Left ventricle myocardium superior (tissue), 1 donor: ENCODE data around the gene TLE6. TPM values are rescaled to one million over a fixed set of nuclear protein-coding genes. Genes with fewer than 3 reads are reported as not detected.
"Not testable (repeated sequence)": the region's sequence is repeated elsewhere in the genome, so short reads cannot be mapped to it uniquely, and the experiment has no call there.

Experiments used
- ATAC-seq: fragments of 200-7000 bp; cut with Tn5 transposase; one replicate; pipeline ENCODE4 v1.9.1; 2020; ENCODE audit warnings: mild to moderate bottlenecking, moderate library complexity
- DNase-seq: peaks from one replicate; pipeline ENCODE4 v3.0.0-alpha.2; 2020
- intact Hi-C: fragments of 100-400 bp; cut with micrococcal nuclease; formaldehyde crosslinking; loops from one replicate; pipeline ENCODE4 v1.11.0; 2022
- total RNA-seq: library from RNA; stranded (reverse); fragmentation: NEBNext Ultra II Directional; extraction: Animal tissue kit (Norgen Biotek cat#: 25700); gene quantifications from one replicate; pipeline ENCODE4 v1.2.1, GENCODE V29; 2021
- donor health status: DM: no; HTN: yes; CAD: no; lungs with severe emphysema.

TLE6 gene
- total RNA-seq, 1 donor from 2014 or later, result 0.30 TPM

DNA sequence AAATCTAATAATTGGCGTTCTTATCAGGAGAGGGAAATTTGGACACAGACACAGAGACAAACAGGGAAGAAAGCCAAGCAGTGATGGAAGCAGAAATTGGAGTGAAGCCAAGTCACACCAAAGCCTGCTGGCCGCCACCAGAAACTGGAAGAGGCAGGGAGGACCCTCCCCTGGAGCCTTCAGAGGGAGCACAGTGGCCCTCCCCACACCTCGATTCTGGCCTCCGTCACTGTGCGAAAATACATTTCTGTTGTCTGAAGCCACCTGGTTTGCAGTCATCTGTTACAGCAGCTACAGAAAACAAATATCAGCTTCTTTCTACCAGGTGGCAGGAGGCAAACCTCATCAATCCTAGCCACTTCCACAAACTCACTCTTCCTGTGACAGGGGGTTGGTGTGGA, 8.3 kb upstream of the TLE6 start:
- intact Hi-C loops, result no loop called here
- ATAC-seq, result peak; percentile 64
- DNase-seq, result peak; percentile 71

DNA sequence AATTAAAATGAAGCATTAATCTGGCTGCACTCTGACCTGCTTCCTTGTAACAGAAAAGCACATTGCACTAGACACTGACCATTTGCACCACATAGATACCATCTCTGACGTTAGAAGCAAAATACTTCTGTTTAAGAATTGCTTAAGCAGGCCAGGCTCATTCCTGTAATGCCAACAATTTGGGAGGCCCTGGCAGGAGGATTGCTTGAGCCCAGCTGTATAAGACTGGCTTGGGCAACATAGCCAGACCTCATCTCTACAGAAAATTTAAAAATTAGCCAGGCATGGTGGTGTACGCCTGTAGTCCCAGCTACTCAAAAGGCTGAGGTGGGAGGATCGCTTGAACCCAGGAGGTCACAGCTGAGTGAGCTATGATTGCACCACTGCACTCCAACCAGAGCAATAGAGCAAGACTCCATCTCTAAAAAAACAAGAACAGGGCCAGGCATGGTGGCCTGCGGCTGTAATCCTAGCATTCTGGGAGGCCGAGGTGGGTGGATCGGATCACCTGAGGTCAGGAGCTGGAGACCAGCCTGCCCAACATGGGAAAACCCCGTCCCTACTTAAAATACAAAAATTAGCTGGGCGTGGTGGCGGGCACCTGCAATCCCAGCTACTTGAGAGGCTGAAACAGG, 7.0 kb upstream of the TLE6 start:
- DNase-seq (no peak), ATAC-seq (peak; percentile 1)
- intact Hi-C loops, result no loop called here

DNA sequence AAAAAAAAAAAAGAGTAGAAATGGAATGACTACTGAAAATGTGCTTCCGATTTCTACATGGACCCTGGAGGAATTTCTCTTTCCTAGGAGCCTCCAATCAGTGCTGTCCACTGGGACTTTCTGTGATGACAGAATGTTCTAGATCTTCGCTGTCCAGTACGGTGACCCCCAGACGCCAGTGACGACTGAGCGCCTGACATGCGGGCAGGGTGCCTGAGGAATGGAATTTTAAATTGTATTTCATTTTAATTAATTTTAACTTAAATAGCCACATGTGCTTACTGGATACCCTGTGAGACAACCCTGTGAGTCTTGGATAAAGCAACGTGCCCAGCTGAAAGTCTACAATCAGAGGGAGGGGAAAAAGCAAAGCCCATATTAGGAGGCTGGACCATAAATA, 4.1 kb upstream of the TLE6 start:
- intact Hi-C loops, result no loop called here
- DNase-seq (peak; percentile 75), ATAC-seq (peak; percentile 39)

DNA sequence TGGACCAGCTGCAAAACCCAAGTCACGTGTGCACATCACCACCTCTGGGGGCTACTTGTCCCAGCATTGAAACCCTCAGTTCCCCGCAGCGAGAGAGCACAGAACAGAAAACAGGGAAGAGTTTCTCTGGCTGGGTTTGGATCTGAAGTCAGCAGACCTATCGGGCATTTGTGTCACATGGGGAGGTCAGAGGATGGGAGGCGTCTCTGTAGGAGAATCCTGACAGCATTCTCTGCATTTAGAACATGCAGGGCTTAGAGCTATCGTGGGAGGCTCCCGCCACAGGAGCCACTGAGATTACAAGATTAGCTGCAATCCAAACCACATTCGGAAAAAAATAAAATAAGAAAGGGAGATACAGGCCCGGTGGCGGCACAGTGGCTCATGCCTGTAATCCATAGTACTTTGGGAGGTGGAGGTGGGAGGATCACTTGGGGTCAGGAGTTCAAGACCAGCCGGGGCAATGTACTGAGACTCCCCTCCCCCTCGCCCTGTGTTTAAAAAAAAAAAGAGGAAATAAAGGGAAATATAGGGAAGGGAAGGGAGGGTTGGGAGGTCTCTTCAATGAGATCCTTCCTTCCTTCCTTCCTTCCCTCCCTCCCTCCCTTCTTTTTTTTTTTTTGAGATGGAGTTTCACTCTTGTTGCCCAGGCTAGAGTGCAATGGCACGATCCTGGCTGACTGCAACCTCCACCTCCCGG, 2.9 kb upstream of the TLE6 start:
- ATAC-seq, result peak; percentile 33
- intact Hi-C loops, result no loop called here
- peak; percentile 55 for DNase-seq

DNA sequence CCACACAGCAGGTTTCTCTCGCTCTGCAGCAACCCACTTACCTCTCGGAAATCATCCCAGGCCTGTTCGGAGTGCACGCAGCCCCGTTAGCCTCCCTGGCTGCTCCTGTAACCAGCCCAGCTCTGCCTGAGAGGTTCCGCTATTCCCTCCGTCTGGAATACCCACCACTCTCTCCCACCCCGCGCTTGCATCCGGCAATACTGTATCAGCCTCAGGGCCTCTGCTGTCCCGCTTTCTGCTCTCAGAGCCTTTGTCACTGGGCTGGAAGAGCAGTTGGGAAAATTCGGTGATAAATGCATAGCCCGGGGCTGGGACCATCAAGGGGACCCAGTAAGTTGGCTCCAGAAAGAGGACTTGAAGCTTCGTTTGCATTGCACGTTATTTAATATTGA, 759 bp upstream of the TLE6 start:
- no peak for DNase-seq
- intact Hi-C loops, result no loop called here
- no peak for ATAC-seq

DNA sequence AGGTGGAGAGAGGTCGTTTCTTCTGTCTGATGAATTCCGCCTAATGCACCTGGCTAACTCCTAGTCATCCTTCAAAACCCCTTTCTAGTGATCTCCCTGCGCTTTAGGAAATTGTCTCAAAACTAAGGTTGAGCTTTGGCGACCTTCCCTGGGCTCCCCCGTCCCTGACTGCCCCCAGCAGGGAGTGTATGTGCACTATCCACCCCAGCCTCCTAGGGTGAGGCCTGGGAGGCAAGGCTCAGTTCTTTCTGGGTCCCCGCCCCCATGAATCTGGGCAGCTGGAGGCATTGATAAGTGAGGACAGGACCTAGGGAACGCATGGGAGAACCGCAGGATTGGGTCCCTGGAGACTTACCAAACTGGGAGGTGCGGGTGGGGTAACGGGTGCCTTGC, 378 bp downstream of the TLE6 start:
- DNase-seq (no peak), ATAC-seq (no peak)
- intact Hi-C loops, result no loop called here

DNA sequence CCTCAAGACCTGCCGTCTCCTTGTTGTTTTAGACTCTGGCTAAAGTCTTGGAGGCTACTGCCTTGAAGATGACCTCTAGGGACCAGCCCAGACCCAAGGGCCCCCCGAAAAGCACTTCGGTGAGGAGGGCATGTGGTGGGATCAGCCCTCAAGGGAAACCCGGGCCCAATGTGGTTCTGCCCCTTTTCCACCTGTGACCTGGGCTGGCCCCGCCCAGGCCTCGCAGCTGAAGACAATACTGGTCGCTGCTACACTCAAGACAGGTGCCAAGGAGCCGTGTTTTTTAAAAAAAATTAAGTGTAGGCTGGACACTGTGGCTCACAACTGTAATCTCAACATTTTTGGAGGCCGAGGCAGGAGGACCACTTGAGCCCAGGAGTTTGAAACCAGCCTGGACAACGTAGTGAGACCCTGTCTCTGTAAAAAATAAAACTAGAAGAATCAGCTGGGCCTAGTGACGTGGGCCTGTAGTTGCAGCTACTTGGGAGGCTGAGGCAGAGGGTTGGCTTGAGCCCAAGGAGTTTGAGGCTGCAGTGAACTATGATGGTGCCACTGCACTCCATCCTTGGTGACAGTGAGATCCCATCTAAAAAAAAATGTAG, 903 bp downstream of the TLE6 start:
- ATAC-seq, result no peak
- intact Hi-C loops, result no loop called here
- DNase-seq, result no peak

DNA sequence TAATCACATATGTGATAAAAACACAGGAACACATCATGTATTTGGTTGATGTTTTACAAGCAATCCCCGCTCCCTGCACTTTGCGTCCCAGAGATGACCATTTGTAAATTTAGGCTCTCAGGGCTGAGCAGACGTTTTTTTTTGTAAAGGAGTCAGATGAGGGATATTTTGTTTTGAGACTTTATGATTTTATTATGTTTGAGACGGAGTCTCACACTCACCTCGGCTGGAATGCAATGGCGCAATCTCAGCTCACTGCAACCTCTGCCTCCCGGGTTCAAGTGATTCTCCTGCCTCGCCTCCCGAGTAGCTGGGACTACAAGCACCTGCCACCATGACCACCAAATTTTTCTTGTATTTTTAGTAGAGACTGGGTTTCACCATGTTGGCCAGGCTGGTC, 1.4 kb downstream of the TLE6 start:
- no peak for ATAC-seq
- intact Hi-C loops, result no loop called here
- DNase-seq, result no peak

DNA sequence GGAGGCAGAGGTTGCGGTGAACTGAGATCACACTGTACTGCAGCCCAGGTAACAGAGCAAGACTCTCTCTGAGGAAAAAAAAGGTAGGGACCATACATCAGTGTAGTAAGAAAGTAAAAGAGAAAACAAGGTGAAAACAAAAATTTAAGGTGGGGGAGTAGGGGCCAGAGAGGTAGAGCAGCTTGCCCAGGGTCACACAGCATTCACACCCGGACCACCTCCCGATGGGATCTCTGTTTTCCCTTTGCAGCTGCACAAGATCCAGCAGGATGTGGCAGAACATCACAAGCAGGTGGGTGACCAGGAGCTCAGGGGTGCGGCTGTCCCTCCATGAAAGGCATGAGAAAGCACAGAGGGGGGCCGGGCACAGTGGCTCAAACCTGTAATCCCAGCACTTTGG, 4.5 kb downstream of the TLE6 start:
- no peak for DNase-seq
- no peak for ATAC-seq
- intact Hi-C loops, result no loop called here

DNA sequence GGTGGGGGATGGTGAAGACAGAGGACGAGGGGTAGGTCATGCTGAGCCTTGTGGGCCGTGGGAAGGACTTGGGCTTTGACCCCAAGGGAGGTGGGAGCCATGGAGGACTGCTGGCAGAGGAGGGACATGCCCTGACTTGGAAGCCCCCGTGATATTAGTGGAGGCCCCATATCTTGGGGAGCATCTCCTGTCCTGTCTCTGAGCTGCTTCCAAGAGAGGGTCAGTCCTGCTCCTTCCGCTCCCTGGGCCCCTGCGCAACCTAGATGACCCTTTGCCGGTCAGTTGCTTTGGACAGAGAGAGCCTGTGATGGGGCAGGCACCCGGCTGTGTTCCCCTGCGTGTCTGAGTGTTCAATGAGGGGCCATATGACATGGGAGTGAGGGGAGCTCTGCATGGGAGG, 5.2 kb downstream of the TLE6 start:
- ATAC-seq (no peak), DNase-seq (no peak)
- intact Hi-C loops, result no loop called here

DNA sequence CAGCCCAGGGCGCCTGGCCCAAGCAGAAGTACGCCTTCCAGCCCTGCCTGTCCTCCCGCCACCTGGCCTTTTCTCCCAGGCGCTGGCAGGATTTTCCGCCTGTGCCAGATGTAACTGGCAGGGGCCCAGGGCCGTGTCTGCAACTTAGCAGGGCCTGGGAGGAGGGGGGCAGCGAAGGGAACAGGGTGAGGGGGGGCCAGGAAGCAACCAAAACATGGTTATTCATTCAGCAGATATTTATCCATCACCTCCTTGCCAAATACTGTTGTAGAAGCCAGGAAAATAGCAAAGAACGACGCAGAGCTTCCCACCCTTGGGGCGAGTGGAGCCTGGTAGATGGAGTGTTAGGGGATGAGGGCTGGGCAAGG, 5.6 kb downstream of the TLE6 start:
- DNase-seq (peak; percentile 95), ATAC-seq (peak; percentile 87)
- intact Hi-C loops, result no loop called here

DNA sequence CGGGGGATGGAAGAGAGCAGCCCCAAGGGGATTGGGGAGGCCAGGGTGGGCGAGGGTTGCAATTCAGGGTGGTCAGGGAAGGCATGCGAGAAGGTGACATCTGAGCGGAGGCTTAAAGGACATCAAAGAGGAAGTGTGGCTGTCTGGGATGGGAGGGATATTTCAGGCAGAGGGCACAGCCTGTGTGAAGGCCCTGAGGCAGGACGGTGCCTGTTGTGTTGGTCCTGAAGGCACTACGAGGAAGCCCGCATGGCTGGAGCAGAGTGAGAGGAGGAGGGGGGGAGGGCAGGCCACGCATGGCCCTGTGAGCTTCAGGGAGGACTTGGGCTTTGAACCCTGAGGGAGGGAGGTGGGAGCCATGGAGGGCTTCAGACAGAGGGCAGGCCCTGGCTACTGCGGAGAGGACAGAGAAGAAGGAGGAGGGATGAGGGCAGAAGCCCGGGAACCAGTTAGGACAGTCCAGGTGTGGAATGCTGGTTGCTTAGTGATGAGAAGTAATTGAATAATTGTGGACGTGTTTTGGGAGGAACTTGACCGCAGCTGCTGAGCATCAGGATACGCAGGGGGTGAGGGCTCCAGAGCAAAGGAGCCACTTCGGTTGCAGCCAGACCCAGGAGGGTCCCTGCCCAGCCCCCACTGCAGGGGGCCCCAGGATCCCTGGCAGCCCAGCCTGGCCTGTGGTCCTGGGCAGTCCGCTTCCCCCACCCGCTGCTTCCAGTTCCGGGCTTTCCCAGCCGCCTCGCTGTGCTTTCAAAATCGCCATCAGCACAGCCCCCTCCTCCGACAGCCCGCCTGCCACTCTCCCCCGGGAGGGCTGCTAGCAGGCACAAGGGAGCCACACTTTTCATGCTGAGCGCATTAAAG, 6.2 kb downstream of the TLE6 start:
- intact Hi-C loops, result no loop called here
- peak; percentile 76 for DNase-seq
- ATAC-seq, result peak; percentile 64

DNA sequence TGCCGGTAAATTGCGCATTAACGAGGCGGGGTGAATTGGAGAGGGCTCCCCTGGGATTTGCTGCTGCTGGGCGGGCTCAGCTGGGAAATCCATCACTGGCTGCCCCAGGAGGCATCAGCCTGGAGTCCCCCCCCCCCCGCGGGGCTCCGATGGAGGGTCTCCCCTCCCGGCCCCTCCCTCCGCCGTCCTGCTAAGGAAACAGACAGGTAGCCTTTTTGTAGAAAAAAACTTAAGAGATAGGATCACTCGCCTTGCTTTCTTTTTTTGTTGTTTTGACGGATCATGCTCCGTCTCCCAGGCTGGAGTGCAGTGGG, 6.8 kb downstream of the TLE6 start:
- ATAC-seq (no peak), DNase-seq (no peak)
- intact Hi-C loops, result no loop called here

DNA sequence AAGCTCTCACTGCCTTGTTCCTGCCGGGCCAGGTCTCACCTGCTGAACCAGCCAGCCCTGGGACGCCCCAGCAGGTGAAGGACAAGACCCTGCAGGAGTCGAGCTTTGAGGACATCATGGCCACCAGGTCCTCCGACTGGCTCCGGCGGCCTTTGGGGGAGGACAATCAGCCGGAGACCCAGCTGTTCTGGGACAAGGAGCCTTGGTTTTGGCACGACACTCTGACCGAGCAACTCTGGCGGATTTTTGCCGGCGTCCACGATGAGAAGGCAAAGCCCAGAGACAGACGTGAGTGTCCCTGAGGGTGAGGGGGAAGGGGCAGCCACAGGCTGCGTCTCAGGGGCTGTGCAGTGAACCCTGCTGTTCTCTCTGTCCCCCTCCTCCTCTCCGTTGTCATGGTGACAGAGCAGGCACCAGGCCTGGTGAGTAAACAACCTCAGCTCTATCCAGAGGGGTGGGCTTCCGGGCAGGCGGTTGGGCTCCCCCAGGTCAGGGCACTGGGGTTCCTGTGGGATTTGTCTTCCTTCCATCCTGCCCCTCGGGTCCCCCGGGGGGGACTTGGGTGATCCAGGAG, 9.7 kb downstream of the TLE6 start:
- DNase-seq (no peak), ATAC-seq (no peak)
- intact Hi-C loops, result no loop called here

DNA sequence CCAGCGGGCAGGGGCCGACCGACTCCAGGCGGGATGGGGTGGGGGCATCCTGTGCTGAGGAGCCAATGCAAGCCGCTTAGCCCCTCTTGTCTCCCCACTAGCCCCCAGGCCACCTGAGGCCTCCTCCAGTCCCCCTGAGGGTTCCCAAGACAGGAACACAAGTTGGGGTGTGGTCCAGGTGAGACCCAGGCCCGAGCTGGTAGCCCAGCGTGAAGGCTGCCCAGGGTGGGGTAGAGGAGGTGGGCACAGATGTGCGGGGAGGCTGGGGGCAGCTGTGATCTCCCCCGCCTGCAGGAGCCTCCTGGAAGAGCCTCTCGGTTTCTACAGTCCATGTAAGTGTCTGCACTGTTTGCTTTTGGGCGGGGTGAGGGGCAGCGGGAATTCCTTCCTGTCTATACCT, 10.4 kb downstream of the TLE6 start:
- intact Hi-C loops, result no loop called here
- no peak for ATAC-seq
- no peak for DNase-seq

DNA sequence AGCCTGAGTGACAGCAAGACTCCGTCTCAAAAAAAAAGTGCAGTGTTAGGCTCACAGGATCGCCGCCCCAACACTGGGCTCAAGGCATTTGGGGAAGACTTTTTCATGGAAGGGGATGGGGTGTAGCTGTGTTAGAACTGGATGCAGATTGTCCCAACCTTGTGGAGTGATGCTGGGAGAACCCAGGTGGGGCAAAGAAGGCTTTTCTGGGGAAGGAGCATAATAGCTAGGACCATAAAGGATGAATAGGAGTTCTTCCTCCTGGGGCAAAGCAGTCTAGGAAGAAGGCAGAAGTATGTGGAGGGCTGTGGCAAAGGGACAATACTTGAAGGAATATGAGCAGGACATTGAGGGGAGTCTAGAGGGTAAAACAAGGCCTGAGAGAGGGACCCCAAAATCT, 11.2 kb downstream of the TLE6 start:
- intact Hi-C loops, result no loop called here
- ATAC-seq (no peak), DNase-seq (no peak)

DNA sequence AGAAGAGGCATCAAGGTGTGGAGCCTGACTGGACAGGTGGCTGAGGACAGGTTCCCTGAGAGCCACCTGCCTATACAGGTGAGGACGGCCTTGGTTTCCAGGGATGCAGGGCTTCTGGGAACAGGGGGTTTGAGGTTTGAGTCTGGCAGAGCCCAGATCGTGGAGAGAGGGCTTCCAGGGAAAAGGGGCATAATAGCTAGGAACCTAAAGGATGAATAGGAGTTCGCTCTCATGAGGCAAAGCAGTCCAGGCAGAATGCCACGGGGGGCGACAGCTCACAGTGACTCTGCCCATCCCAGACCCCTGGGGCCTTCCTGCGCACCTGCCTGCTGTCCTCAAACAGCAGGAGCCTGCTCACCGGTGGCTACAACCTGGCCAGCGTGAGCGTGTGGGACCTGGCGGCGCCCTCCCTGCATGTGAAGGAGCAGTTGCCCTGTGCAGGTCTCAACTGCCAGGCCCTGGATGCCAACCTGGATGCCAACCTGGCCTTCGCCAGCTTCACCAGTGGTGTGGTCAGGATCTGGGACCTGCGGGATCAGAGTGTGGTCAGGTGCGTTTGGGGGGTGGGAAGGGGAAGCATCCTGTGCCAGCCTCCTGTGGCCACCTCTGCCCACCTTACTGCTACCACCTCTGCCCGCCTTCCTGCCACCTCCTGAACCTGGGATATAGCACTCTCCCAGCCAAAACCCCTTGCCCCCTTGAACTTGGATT, 12.0 kb downstream of the TLE6 start:
- intact Hi-C loops, result no loop called here
- no peak for ATAC-seq
- DNase-seq, result no peak

DNA sequence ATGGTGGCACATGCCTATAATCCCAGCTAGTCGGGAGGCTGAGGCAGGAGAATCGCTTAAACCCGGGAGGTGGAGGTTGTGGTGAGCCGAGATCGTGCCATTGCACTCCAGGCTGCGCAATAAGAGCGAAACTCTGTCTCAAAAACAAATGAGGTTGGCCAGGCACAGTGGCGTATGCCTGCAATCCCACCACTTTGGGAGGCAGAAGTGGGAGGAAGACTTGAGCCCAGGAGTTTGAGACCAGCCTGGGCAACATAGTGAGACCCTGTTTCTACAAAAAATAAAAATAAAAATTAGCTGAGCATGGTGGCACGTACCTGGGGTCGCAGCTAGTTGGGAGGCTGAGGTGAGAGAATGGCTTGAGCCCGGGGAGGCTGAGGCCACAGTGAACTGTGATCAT, 15.0 kb downstream of the TLE6 start:
- ATAC-seq, DNase-seq, intact Hi-C loops: not testable (repeated sequence)

DNA sequence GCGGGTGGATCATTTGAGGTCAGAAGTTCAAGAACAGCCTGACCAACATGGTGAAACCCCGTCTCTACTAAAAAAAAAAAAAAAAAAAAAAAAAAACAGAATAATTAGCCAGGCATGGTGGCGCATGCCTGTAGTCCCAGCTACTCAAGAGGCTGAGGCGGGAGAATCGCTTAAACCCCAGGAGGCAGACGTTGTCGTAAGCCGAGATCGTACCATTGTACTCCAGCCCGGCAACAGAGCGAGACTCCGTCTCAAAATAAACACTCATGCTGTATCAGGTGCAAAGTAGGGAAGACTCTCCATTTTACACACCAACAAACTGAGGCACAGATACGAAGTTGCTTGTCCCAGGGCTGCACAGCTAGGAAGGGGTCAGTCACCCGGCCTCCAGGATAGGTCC, 15.6 kb downstream of the TLE6 start:
- ATAC-seq (no peak), DNase-seq (no peak)
- intact Hi-C loops, result no loop called here
